KOPT-K1 (cell line): ENCODE measurements around the gene ST14.

Experiments used
- H3K27ac ChIP-seq: fragments of 200-600 bp; sonication (generic); 2 replicates; pipeline ENCODE4 v1.5.1; 2016; ENCODE audit warnings: antibody characterized with exemption, mild to moderate bottlenecking, low read depth, low read length; ENCODE audit not compliant: poor library complexity, severe bottlenecking
- H3K36me3 ChIP-seq: fragments of 200-600 bp; sonication (generic); 2 replicates; pipeline ENCODE4 v1.5.1; 2017; ENCODE audit warnings: antibody characterized with exemption, mild to moderate bottlenecking, low read length, moderate library complexity; ENCODE audit not compliant: insufficient read depth
- H3K9me3 ChIP-seq: fragments of 200-600 bp; sonication (generic); 2 replicates; pipeline ENCODE4 v1.5.1; 2017; ENCODE audit warnings: antibody characterized with exemption, low read length, mild to moderate bottlenecking; ENCODE audit not compliant: insufficient read depth, poor library complexity, severe bottlenecking

Gene ST14

GRCh38 chr11:130126516-130126915, 33.1 kb upstream of the ST14 start:
- Histone ChIP-seq H3K27ac (no peak overlapping the region), H3K36me3 (peaks cover 87% of the 10 kb centered on the region), H3K9me3 (no peaks in the 10 kb centered on the region)

GRCh38 chr11:130127509-130127908, 32.1 kb upstream of the ST14 start:
- Histone ChIP-seq H3K27ac (no peak overlapping the region), H3K36me3 (peaks cover 82% of the 10 kb centered on the region), H3K9me3 (no peaks in the 10 kb centered on the region)

GRCh38 chr11:130128626-130129025, 31.0 kb upstream of the ST14 start:
- no peak overlapping the region for H3K27ac ChIP-seq
- peaks cover 77% of the 10 kb centered on the region for H3K36me3 ChIP-seq

GRCh38 chr11:130129922-130130321, 29.7 kb upstream of the ST14 start:
- H3K9me3 ChIP-seq = no peaks in the 10 kb centered on the region
- no peak overlapping the region for H3K27ac ChIP-seq
- peaks cover 77% of the 10 kb centered on the region for H3K36me3 ChIP-seq

More at GRCh38 chr11:130128626-130129025, 31.0 kb upstream of the ST14 start:
- no peaks in the 10 kb centered on the region for H3K9me3 ChIP-seq

GRCh38 chr11:130131961-130132850, 27.4 kb upstream of the ST14 start:
- Histone ChIP-seq H3K9me3 (no peaks in the 10 kb centered on the region), H3K36me3 (peaks cover 83% of the 10 kb centered on the region), H3K27ac (no peak overlapping the region)

GRCh38 chr11:130133716-130134115, 25.9 kb upstream of the ST14 start:
- Histone ChIP-seq H3K9me3 (no peaks in the 10 kb centered on the region), H3K27ac (no peak overlapping the region), H3K36me3 (peaks cover 77% of the 10 kb centered on the region)

GRCh38 chr11:130136107-130136506, 23.5 kb upstream of the ST14 start:
- Histone ChIP-seq H3K36me3 (peaks cover 60% of the 10 kb centered on the region), H3K9me3 (no peaks in the 10 kb centered on the region), H3K27ac (no peak overlapping the region)

- Histone ChIP-seq H3K27ac (no peak overlapping the region), H3K9me3 (no peaks in the 10 kb centered on the region), H3K36me3 (peaks cover 67% of the 10 kb centered on the region)
Observed at GRCh38 chr11:130137999-130138398, 21.6 kb upstream of the ST14 start.

GRCh38 chr11:130139401-130139800, 20.2 kb upstream of the ST14 start:
- Histone ChIP-seq H3K9me3 (no peaks in the 10 kb centered on the region), H3K27ac (no peak overlapping the region), H3K36me3 (peaks cover 65% of the 10 kb centered on the region)

GRCh38 chr11:130141561-130142341, 17.8 kb upstream of the ST14 start:
- H3K27ac ChIP-seq = no peak overlapping the region
- H3K9me3 ChIP-seq = no peaks in the 10 kb centered on the region
- H3K36me3 ChIP-seq = peaks cover 57% of the 10 kb centered on the region

- H3K27ac ChIP-seq = no peak overlapping the region
- no peaks in the 10 kb centered on the region for H3K9me3 ChIP-seq
- H3K36me3 ChIP-seq = peaks cover 46% of the 10 kb centered on the region
Observed at GRCh38 chr11:130144141-130144540, 15.4 kb upstream of the ST14 start.

GRCh38 chr11:130144861-130145281, 14.7 kb upstream of the ST14 start:
- Histone ChIP-seq H3K36me3 (peaks cover 46% of the 10 kb centered on the region), H3K27ac (no peak overlapping the region), H3K9me3 (no peaks in the 10 kb centered on the region)

GRCh38 chr11:130145311-130145812, 14.2 kb upstream of the ST14 start:
- no peak overlapping the region for H3K27ac ChIP-seq
- peaks cover 43% of the 10 kb centered on the region for H3K36me3 ChIP-seq
- H3K9me3 ChIP-seq = no peaks in the 10 kb centered on the region

- no peaks in the 10 kb centered on the region for H3K9me3 ChIP-seq
- H3K27ac ChIP-seq = no peak overlapping the region
- H3K36me3 ChIP-seq = peaks cover 39% of the 10 kb centered on the region
Observed at GRCh38 chr11:130145975-130146776, 13.4 kb upstream of the ST14 start.

GRCh38 chr11:130146796-130147195, 12.8 kb upstream of the ST14 start:
- Histone ChIP-seq H3K36me3 (peaks cover 33% of the 10 kb centered on the region), H3K27ac (no peak overlapping the region), H3K9me3 (no peaks in the 10 kb centered on the region)
